Stimulated activated CD8-positive, alpha-beta memory T cell treated with anti-CD3 and anti-CD28 coated beads, Interleukin-15, amount 100 ng/mL, for 48 hours (primary cell): Measurements from ENCODE around the gene FLACC1.

ENCODE experiments used
- DNase-seq, 2 donors: peaks; one replicate each; pipeline ENCODE4 v3.0.0-alpha.2; 2020; ENCODE audit warnings: low read depth in 2 of 2

FLACC1 gene

DNA sequence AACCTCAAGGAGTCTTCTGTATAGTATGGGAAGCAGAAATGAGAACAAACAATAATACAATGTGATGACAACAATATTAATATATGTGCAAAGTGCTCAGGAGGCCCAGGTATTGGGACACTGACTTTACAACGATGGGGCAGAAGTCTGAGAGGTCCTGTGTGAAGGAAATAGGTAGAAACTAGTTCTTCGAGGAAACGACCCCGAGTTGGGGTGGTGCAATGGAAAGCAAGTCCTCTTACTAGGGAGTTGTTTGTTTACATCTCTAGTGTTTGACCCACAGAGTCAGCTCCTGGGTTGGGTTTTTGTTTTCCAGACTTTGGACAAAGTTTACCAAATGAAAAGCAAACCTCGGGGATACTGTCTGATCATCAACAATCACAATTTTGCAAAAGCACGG is 80.6 kb downstream of the FLACC1 start:
- no peak for DNase-seq

DNA sequence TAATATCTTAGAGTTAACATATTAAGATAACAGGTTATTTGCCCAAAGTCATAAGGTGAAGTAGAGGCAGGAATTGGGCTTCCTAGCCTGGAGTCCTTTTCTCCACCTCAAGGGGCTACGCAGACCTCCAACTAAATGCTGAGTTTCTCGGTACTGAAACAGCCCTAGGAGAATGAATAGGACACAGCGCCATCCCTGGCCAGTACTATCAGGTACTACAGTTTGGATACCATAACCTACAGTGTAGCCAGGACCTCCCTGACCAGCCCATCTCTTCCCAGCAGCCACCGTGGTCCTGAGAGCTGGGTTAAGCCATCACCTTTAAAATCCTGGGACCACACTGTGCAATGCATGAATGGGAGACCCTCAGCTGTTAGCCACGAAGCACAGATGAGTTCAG is 81.2 kb downstream of the FLACC1 start:
- DNase-seq, result no peak

DNA sequence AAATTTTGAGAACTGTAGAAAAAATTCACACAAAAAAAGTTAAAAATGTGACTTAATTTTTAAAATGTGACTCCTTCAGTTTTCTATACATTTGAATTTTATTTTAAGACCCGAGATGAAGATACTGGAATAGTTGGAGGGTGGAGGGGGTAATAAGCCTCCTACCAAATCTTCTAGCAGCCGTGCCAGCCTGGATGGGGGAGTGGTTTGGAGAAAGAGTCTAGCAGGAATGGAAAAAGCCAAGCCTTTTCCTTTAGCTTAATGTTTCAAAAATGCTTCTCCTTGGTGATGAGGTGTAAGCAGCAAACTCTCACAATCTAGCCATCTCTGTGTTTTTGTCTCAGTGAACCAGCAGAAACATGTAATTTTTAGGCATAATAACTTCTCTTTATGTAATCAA is 82.1 kb downstream of the FLACC1 start:
- no peak for DNase-seq

DNA sequence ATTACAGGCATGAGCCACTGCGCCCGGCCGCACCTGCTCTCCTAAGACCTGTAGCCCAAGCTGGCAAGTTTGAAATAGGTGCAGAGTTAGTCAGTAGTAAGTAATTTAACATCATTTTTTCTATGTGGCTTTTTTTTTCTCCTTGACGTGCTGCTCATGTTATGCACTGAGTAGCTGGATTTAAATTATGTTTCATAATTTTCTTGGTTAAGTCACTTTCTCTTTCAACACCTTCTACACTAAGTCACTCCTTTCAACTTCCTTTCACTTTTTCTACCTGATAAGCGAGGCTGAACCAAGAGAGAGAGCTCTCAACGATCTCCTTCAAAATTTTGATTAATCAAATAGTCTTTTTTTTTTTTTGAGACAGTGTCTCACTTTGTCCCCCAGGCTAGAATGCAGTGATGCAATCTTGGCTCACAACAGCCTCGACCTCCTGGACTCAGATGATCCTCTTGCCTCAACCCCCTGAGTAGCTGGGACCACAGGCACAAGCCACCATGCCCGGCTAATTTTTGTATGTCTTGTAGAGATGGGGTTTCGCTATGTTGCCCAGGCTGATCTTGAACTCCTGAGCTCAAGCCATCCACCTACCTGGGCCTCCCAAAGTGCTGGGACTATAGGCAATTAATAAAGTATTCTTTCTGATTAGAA is 83.7 kb downstream of the FLACC1 start:
- no peak for DNase-seq

DNA sequence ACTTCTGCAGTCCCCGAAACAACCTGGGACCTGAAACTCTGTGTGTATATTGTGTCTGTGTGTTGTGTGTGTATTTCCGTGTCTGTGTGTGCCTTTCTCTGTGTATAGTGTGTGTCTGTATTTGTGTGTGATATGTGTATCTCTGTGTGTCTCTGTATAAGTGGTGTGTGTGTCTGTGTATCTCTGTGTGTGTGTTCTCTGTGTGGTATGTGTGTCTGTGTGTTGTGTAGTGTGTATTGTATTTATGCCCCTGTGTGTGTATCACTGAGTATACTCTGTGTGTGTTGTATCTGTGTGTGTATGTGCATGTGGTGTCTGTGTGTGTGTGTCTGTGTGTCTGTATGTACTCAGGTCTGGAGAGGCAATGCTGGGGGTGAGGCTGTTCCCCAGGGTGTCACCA is 85.2 kb downstream of the FLACC1 start:
- DNase-seq, result no peak

DNA sequence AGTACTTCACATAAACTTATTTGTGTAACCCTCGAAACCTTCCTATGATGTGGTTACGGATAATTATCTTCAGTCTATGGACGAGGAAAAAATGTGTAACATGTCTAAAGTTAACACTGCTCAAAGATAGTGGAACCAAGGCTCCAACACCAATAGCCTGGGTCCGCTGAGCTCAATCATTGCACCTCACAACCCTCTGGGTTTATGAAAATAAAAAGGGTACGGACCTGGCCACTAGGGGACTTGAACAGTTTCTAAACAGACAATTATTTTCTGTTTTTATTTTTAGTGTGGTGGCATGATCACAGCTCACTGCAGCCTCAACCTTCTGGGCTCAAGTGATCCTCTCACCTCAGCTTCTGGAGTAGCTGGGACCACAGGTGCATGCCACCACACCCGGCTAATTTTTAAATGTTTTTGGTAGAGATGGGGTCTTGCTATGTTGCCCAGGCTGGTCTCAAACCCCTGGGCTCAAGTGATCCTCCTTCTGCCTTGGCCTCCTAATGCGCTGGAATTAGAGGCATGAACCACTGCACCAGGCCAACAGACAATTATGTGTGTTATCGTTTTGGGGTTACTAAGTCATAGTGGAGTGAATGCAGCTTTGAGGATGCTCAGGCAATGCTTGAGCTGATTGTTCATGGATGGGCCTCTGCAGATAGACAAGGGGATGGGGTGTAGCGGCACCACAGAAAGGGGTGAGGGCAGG is 86.7 kb downstream of the FLACC1 start:
- DNase-seq, result no peak

DNA sequence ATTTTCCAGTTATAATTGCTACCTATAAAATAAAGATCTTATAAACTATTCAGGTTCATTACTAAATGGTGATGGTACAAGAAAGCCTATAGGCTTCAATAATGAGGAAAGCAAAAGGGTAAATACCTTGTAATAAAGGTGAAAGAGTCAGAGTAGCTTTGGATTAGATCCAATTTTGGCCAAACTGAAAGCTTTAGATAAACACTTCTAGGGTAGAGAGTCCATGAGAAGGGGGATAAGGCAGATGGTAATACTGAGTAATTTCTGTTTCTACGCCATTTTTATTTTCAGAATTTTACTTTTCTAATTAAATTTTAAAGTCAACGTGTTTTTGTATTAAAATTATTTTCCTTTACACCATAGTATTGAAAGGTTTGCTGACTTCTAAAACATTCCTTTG is 87.4 kb downstream of the FLACC1 start:
- no peak for DNase-seq

DNA sequence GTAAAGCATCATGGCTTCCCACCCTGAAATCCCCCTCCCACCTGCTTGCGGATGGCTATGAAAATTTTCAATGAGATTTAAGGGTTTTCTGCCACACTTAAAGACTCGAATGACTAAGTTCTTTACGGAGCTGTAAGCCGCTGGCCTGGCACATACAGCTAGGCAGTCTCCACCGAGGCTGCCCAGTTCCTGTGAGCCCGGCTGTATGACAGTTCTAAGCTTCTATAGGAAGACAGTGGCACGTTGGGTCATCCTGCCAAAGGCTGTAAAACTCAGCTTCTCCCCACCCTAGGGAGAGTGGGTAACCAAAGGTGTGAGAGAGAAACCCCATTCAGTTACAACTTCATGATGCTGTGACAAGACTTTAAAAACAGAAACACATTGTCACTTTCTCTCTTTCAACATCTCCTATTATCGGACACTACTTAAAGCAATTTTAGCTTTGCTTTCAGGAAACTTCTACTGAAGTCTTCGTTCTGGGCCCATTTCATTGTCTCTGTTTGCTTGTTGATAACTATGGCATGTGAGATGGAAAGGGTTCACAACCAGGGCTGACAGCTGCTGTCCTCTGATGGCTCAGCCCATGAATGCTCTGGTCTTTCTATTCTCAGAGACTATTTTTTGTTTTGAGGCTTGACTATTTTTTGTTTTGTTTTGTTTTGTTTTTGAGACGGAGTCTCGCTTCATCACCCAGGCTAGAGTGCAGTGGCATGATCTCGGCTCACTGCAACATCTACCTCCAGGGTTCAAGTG is 89.7 kb downstream of the FLACC1 start:
- no peak for DNase-seq

DNA sequence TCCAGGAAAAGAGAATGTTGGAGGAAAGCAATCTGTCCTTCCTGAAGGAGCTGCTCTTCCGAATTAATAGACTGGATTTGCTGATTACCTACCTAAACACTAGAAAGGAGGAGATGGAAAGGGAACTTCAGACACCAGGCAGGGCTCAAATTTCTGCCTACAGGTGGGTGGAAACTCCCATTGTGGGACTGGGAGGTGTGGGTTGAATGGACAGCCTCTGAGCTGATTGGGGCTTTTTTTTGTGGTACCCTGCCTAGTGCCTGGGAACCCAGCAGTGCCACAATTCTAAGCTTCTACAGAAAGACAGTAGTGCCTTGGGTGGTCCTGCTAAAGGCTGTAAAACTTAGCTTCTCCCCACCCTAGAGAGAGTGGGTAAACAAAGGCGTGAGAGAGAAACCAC is 90.5 kb downstream of the FLACC1 start:
- DNase-seq, result no peak

DNA sequence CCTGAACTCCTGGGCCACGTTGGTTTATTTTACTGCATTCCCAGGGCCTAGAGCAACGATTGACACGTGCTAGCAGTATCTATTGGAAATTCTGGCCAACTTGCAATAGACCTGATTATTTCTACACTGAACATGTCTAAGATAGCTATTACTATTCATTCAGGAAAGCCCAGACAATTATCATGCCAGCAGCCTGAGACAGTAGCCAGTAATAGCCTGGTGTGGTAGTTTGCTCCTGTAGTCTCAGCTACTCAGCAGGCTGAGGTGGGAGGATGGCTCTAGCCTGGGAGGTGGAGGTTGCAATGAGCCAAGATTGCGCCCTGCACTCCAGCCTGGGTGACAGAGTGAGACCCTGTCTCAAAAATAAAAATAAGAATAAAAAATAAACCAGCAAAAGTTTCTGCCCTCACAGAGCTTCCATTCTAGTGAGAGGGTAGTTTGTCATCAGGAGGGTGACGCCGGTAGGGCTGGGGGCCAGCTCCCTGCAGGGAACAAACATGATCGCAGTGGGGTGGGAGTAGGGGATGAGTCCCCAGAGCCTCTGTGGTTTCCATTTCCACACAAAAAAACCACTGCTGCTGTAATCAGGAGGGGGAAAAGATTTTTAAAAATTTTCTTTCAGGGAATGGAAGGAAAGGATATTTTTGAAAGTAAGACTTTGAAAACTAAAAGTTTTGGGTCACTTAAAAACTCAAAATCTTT is 92.5 kb downstream of the FLACC1 start:
- DNase-seq, result no peak

DNA sequence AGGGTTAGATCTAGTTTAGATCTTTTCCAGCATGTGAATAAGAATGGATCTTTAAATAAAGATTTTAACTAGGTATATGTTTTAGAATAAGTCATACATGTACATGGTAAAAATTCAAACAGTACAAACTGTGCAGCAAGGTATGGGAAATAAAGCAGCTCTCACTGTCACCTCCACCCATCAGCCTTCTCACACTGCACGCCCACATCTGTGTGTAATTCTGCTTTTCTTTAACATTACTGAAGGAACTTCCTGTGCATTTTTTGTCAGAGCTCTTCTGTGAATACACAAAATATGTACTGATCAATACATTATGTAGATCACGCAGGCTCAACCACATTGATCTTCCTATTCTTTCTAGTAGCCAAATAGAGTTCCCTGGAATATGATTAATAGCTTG is 93.4 kb downstream of the FLACC1 start:
- DNase-seq, result no peak

DNA sequence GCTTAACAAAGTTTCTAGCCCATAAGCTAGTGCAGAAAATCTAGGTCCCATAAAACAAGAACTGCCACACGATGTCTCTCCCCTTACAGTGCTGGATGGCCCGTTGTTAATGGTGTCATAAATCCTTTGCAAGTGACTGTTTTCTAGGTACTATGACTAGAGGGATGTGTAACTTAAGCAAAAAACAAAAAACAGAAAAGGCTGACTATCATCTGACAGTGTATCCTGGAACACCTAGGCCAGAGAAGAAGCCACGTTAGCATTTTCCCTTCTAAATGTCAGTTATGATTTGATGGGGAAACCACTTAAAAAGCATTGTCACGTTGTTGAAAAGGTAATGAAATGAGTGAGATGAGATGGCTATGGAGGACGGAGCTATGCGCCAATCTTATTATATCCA is 94.4 kb downstream of the FLACC1 start:
- DNase-seq, result no peak

DNA sequence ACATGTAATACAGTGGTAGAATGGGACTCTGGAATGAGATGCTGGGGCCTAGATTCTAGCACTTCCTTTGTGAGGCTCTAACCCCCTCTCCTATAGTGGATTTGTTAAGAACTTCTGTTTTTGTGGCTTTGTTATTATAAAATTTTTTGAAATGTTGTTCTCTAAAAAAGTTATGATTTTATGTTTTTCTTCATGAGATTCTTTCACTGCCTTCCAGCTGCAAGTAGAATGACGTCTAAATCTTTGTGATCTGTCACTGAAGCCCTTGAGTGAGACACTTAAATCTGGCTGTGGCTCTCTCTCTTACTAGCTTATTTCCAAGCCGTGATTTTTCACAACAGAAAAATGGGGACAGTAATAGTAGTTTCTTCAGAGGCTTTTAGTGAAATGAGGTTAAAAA is 95.2 kb downstream of the FLACC1 start:
- DNase-seq, result no peak

DNA sequence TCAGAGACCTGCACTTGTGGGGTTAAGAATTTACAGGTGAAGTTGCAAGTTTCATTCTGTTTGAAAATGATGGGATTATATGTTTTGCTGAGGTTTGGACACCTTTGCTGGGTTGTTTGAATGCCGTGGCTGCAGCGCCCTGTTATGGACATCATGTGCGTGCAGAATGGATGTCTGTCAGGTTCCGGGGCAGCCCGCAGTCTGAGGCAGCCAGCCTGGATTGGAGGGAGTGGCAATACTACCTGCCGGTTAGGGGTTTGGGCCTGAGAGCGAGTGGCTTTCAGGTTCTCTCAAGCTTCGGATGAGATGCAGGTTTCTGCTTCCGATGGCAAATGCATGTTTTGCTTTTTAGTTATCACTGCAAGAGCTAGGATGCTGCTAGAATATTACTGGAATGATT is 95.7 kb downstream of the FLACC1 start:
- DNase-seq, result peak in 1 of 2 donors; percentile 34

DNA sequence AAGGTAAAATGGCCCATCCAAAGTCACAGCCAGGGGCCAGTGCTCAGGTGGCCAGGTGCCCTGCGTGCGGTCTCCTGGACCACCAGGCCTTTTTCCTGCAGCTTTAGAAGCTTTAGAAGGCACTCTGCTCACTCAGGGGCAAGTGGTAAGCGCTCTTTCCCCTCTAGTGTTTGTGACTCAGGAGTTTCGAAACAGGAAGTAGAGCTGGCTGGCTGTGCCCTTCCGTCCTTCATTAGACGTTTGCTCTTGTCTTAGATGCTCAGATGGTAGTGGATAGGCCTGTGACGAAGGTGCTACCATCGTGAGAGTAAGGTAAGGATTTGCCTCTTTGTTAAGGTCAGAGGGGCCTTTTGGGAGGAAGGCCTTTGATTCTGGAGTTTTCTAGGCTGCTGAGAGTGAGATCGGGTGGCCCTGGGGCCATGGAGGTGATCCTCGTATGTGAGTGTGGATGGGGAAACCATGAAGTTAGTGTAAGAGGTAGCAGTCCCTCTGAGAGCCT is 96.8 kb downstream of the FLACC1 start, which contains the start of gene CASP8:
TSS of gene CASP8 (plus strand) at position 235 of the 499 bp plus-strand sequence. CDS start 5,951 bp downstream, outside the sequence.
- peak; percentile 51 to 53 for DNase-seq

DNA sequence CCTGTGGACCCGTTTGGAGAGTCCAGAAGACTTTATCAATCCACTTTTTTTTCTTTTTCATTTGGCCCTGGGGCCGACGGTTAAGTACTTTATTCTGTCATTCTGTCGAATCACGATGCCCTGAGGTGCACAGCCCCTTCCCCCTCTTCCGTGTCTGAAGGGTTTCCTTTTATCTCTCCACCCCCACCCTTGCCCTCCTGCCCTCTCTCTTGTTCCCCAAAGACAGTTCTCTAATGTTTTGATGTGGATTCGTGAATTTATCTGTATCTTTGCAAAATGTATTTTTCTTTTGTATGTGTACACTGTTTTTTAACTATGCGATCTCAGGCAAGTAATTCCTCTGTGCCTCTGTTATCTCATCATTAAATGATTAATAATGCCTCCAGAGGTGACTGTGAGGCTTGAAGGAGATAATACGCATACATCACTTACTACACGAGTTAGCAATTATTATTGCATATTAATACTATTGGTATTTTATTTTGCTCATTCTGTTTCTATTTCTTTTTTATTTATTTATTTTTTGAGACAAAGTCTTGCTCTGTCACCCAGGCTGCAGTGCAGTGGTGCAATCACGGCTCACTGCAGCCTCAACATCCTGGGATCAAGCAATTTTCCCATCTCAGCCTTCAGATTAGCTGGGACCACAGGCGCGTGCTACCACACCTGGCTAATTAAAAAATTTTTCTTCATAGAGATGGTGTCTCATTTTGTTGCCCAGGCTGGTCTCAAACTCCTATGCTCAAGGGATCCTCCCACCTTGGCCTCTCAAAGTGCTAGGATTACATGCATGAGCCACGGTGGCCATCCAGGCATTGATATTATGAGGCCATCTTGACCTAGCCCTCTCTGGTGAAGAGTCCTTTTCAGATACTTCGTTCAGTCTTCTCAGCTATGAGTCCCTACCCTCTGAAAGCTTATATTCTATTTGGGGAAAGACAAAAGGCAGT is 98.2 kb downstream of the FLACC1 start:
- DNase-seq, result no peak

DNA sequence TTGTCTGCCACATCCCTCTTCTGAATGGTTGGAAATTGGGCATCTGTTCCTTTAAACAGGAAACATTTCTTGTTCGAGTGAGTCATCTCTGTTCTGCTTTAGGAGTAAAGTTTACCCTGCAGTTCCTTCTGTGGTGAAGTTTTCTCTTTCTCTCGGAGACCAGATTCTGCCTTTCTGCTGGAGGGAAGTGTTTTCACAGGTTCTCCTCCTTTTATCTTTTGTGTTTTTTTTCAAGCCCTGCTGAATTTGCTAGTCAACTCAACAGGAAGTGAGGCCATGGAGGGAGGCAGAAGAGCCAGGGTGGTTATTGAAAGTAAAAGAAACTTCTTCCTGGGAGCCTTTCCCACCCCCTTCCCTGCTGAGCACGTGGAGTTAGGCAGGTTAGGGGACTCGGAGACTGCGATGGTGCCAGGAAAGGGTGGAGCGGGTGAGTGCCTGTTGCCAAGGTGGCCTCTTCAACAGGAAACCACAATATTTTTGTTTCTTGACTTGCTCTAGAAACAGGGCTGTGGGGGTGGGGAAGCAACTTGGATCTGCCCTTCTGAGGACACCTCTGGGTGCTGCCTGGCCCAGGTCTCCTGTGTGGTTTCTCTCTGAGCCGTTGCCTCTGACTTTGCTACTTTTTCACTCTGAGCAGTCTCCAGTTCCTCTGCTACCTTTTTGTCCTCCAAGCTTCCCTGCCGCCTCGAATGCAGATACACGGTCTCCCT is 99.0 kb downstream of the FLACC1 start:
- DNase-seq, result peak; percentile 88

DNA sequence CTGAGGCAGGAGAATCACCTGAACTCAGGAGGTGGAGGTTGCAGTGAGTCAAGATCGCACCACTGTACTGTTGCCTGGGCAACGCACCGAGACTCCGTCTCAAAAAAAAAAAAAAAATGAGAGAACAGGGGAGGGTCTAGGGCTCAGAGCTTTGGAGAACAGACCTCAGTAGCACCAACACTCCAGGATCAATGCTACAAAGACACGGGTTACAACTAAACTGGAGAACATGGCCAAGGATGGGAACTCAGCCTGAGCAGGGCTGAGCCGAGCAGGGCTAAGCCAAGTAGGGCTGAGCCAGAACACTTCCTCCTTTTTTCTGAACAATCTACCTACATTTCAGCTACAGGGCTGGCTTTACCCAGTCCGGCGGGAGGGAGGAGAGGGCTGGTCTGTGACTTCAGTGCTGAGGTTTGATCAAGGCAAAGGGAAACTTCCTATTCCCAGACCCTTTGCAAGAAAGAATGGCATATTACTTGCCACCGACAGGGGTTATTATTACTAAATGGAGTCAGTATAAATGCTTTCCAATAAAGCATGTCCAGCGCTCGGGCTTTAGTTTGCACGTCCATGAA is 99.7 kb downstream of the FLACC1 start:
- no peak for DNase-seq

DNA sequence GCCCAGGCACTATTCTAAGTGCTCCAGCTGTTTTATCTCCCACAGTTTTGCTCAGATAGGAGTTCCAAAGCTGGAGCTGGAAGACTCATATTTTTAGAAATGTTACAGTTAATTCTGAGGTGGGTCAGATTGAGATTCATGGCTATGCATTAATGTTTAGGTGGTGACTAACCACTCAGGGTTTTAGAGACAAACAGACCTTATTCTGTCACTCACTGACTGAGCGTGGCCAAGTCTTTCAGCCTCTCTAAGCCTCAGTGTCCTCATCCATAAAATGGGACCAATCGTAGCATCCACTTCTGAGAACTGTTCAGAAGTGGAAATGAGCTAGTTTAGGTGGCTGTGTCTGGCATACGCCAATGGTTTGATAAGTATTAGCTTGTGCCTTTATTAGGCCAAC is 101.1 kb downstream of the FLACC1 start:
- no peak for DNase-seq
